Measurements from ENCODE around the gene ATP6AP2. TPM values are rescaled to one million over a fixed set of nuclear protein-coding genes. Genes with fewer than 3 reads are reported as not detected.

Gene ATP6AP2
- total RNA-seq, 1 donor from 2014 or later = 85.6 TPM

GRCh38 chrX:40622479-40623138, 41.8 kb downstream of the ATP6AP2 start:
- H3K27me3 Mint-ChIP-seq (ENCODE audit: unreplicated experiment) = no peaks in the 10 kb centered on the region
- DNase-seq (ENCODE audit: low spot score) = no peak
- TF ChIP-seq CTCF (IDR thresholded peaks at IDR 0.05; ENCODE audit: unreplicated experiment) = no peak
- H3K9me3 Mint-ChIP-seq (ENCODE audit: unreplicated experiment) = no peaks in the 10 kb centered on the region
- no peaks in the 10 kb centered on the region for H3K4me1 Mint-ChIP-seq (ENCODE audit: unreplicated experiment)
- no peaks in the 10 kb centered on the region for H3K36me3 Mint-ChIP-seq (ENCODE audit: low read depth, unreplicated experiment)
- H3K27ac Mint-ChIP-seq (ENCODE audit: unreplicated experiment) = no peak overlapping the region
- no peak overlapping the region for H3K4me3 Mint-ChIP-seq (ENCODE audit: unreplicated experiment)

GRCh38 chrX:40623139-40623536, 42.4 kb downstream of the ATP6AP2 start, which contains the start of gene MPC1L:
Gene MPC1L (plus strand): TSS chrX:40623428. CDS start chrX:40623566, 138 bp downstream.
- Mint-ChIP-seq H3K4me1 (ENCODE audit: unreplicated experiment) (no peaks in the 10 kb centered on the region), H3K4me3 (ENCODE audit: unreplicated experiment) (no peak within 1 kb of the TSS), H3K27me3 (ENCODE audit: unreplicated experiment) (no peaks in the 10 kb centered on the region), H3K27ac (ENCODE audit: unreplicated experiment) (no peak within 1 kb of the TSS), H3K9me3 (ENCODE audit: unreplicated experiment) (no peaks in the 10 kb centered on the region), H3K36me3 (ENCODE audit: low read depth, unreplicated experiment) (peaks cover 4% of the 10 kb centered on the region)
- DNase-seq (ENCODE audit: low spot score) = no peak
- no peak for TF ChIP-seq CTCF (IDR thresholded peaks at IDR 0.05; ENCODE audit: unreplicated experiment)

- DNase-seq (ENCODE audit: low spot score) = no peak
- Mint-ChIP-seq H3K9me3 (ENCODE audit: unreplicated experiment) (no peaks in the 10 kb centered on the region), H3K4me1 (ENCODE audit: unreplicated experiment) (no peaks in the 10 kb centered on the region), H3K27ac (ENCODE audit: unreplicated experiment) (no peak overlapping the region), H3K4me3 (ENCODE audit: unreplicated experiment) (no peak overlapping the region), H3K27me3 (ENCODE audit: unreplicated experiment) (no peaks in the 10 kb centered on the region), H3K36me3 (ENCODE audit: low read depth, unreplicated experiment) (peaks cover 5% of the 10 kb centered on the region)
- TF ChIP-seq CTCF (IDR thresholded peaks at IDR 0.05; ENCODE audit: unreplicated experiment) = no peak
Observed at GRCh38 chrX:40623665-40624064, 42.9 kb downstream of the ATP6AP2 start.

GRCh38 chrX:40625294-40625693, 44.5 kb downstream of the ATP6AP2 start:
- TF ChIP-seq CTCF (IDR thresholded peaks at IDR 0.05; ENCODE audit: unreplicated experiment) = no peak
- H3K4me3 Mint-ChIP-seq (ENCODE audit: unreplicated experiment) = no peak overlapping the region
- H3K4me1 Mint-ChIP-seq (ENCODE audit: unreplicated experiment) = no peaks in the 10 kb centered on the region
- DNase-seq (ENCODE audit: low spot score) = no peak
- H3K27ac Mint-ChIP-seq (ENCODE audit: unreplicated experiment) = no peak overlapping the region
- H3K36me3 Mint-ChIP-seq (ENCODE audit: low read depth, unreplicated experiment) = peaks cover 5% of the 10 kb centered on the region
- no peaks in the 10 kb centered on the region for H3K27me3 Mint-ChIP-seq (ENCODE audit: unreplicated experiment)
- H3K9me3 Mint-ChIP-seq (ENCODE audit: unreplicated experiment) = no peaks in the 10 kb centered on the region

- no peak for TF ChIP-seq CTCF (IDR thresholded peaks at IDR 0.05; ENCODE audit: unreplicated experiment)
- Mint-ChIP-seq H3K36me3 (ENCODE audit: low read depth, unreplicated experiment) (peaks cover 18% of the 10 kb centered on the region), H3K4me1 (ENCODE audit: unreplicated experiment) (no peaks in the 10 kb centered on the region), H3K4me3 (ENCODE audit: unreplicated experiment) (no peak overlapping the region), H3K27ac (ENCODE audit: unreplicated experiment) (no peak overlapping the region), H3K9me3 (ENCODE audit: unreplicated experiment) (no peaks in the 10 kb centered on the region), H3K27me3 (ENCODE audit: unreplicated experiment) (no peaks in the 10 kb centered on the region)
- DNase-seq (ENCODE audit: low spot score) = no peak
Observed at GRCh38 chrX:40628506-40628905, 47.7 kb downstream of the ATP6AP2 start.

All from endothelial cell (in vitro differentiated cells).